Retinal pigment epithelial cell (primary cell): Measurements from ENCODE around the gene CCNI2.

Experiments
- DNase-seq: peaks from one replicate; pipeline ENCODE4 v3.0.0-alpha.2; 2010; ENCODE audit warnings: low read depth
- H3K4me3 ChIP-seq: 2 replicates; pipeline ENCODE4 v1.5.1; 2011; ENCODE audit warnings: mild to moderate bottlenecking, low read length, control low read depth, moderate library complexity
- CTCF ChIP-seq: conservative IDR thresholded peaks from 2 replicates; pipeline ENCODE4 v1.5.1; 2011; ENCODE audit warnings: low read depth, low read length, control low read depth, inconsistent platforms

Gene CCNI2

DNA sequence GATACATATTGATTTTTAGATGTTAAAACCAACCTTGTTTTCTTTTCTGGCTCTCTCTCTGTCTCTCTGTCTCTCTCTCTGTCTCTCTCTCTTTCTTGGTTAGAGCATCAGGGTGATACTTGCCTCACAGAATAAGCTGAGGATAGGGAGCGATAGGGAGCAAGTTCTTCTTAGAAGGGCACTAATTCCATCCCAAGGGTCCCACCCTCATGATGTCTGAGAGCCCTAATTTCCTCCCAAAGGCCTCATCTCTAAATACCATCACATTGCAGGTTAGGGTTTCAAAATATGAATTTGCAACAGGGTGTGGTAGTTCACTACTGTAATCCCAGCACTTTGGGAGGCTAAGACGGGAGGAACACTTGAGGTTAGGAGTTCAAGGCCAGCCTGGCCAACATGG, 5.1 kb upstream of the CCNI2 start:
- DNase-seq = no peak
- no peak for TF ChIP-seq CTCF
- H3K4me3 ChIP-seq = no peak overlapping the region

GRCh38 chr5:132742626-132743025, 4.6 kb upstream of the CCNI2 start:
- no peak for DNase-seq
- TF ChIP-seq CTCF = no peak
- H3K4me3 ChIP-seq = no peak overlapping the region

GRCh38 chr5:132744659-132745058, 2.6 kb upstream of the CCNI2 start:
- no peak for DNase-seq
- no peak for TF ChIP-seq CTCF
- no peak overlapping the region for H3K4me3 ChIP-seq

GRCh38 chr5:132746592-132746953, 653 bp upstream of the CCNI2 start:
- DNase-seq = no peak
- H3K4me3 ChIP-seq = peak overlapping the region; percentile 58
- no peak for TF ChIP-seq CTCF

- no peak for TF ChIP-seq CTCF
- DNase-seq = no peak
- H3K4me3 ChIP-seq = peak overlapping the region; percentile 58
Observed at GRCh38 chr5:132747616-132748440, 602 bp downstream of the CCNI2 start.

DNA sequence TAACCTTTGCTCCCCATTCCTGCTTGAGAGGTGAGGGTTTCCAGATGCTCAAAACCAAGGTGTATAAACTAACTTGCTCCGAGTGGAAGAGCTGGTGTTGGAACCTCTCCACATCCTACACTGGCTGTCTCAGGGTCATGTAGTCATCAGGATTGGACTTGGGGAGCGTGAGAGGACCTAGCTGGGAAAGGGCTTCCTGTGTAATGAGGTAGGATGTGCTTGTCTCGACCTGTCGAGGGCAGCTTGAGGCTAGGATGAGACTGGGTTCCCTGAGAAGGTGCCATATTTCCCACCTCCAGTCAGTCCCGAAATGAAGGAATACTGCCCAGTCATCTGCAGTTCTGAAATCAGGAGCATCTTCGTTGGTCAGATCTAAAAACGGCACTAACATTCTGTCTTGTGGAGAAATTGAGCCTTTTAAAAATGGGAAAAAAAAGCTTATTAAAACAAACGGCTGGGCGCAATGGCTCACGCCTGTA, 1.3 kb downstream of the CCNI2 start:
- no peak for TF ChIP-seq CTCF
- H3K4me3 ChIP-seq = no peak overlapping the region
- no peak for DNase-seq

DNA sequence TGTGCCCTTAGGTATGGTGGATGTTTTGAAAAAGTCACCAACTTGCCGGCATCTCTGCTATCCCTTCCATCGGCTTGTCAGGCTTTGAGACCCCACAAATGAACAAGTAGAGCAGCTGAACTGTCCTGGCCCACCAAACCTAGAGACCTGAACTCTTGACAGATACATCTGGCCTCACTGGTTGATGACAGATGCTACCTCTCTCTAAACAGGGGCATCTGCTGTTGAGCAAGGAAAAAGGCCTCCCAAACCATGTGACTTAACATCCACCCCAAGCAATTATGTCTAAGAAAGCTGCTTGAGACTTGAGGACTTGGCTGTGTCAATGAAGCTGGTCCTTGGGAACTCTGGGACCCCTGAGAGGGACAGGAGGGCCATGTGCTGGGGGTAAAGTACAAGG, 2.3 kb downstream of the CCNI2 start:
- DNase-seq = no peak
- TF ChIP-seq CTCF = no peak
- H3K4me3 ChIP-seq = no peak overlapping the region
